ENCODE results near the gene GRN. TPM values are rescaled to one million over a fixed set of nuclear protein-coding genes. Genes with fewer than 3 reads are reported as not detected.

The GRN gene
- total RNA-seq, 1 experiment from 2014 or later = 206 TPM

DNA sequence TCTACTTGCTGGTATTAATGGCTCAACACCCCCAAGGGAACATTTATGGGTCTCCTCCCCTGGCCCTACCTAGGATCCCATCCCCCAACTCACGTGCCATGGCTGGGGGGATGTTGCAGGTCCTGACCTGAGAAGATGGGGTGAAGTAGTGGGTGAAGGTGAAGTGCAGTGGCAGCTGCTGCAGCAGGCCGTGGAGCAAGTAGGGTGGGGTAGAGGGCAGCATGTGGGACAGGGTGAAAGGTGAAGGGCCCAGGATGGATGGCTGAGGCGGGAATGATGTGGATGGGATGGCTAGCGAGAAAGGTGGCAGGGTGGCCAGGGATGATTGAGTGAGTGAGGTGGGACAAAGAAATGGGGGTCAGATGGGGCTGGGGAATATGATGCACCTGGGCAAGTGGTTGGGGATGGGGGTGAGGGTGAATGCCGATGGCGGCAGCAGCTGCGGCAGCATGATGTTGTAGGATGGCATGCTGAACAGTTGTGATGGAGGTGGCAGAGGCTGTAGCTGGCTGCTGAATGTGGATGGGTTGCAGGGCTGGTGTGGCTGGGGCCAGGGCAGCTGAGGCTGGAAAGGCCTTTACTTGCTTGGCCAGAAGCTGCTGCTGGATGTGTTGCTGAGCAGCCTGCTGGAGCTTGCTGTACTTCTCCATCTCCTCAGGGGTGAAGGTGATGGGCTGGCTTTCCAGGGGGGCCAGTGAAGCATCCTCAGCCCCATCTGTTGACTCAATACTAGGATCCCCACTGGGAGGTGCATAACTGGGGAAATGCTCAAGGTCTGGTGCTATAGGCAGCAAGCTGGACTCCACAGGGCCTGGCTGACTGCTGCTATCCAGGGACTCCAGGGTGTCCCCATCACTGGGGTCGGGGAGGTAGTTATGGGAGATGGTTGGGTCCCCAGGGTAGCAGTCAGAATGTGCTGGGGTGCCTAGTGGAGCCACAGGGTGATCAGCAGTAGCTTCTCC, 52.7 kb downstream of the GRN start:
- no peak overlapping the region for H3K4me2 ChIP-seq (ENCODE audit: low read length)
- CTCF ChIA-PET = interaction anchor here (0.8 kb wide), 1 partner anchor 126 kb away, joined by 4 read pairs; no protein-coding TSS in a partner anchor
- H3K9me2 ChIP-seq (ENCODE audit: insufficient read depth) = no peaks in the 10 kb centered on the region
- TF ChIP-seq CBX3 (IDR thresholded peaks at IDR 0.05; ENCODE audit: low read depth) = no peak
- TF ChIP-seq SIN3A (IDR thresholded peaks at IDR 0.05; ENCODE audit: low read depth) = no peak
- no peak for TF ChIP-seq ZNF274 (IDR thresholded peaks at IDR 0.05; ENCODE audit: low read depth, low read length)
- TF ChIP-seq TCF7L2 (IDR thresholded peaks at IDR 0.05; ENCODE audit: borderline replicate concordance, extremely low read depth, insufficient read depth, insufficient read length) = no peak
- no peak for TF ChIP-seq JUND (IDR thresholded peaks at IDR 0.05)
- TF ChIP-seq, protein P1, sequence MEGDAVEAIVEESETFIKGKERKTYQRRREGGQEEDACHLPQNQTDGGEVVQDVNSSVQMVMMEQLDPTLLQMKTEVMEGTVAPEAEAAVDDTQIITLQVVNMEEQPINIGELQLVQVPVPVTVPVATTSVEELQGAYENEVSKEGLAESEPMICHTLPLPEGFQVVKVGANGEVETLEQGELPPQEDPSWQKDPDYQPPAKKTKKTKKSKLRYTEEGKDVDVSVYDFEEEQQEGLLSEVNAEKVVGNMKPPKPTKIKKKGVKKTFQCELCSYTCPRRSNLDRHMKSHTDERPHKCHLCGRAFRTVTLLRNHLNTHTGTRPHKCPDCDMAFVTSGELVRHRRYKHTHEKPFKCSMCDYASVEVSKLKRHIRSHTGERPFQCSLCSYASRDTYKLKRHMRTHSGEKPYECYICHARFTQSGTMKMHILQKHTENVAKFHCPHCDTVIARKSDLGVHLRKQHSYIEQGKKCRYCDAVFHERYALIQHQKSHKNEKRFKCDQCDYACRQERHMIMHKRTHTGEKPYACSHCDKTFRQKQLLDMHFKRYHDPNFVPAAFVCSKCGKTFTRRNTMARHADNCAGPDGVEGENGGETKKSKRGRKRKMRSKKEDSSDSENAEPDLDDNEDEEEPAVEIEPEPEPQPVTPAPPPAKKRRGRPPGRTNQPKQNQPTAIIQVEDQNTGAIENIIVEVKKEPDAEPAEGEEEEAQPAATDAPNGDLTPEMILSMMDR (IDR thresholded peaks at IDR 0.05 in 2 of 3, conservative IDR thresholded peaks at IDR 0.05 in 1 of 3; ENCODE audit: borderline replicate concordance in 1 of 3, insufficient read depth in 1 of 3, low read depth in 2 of 3, low read length in 2 of 3) = no peak
- no peak for TF ChIP-seq ELF1 (IDR thresholded peaks at IDR 0.05; ENCODE audit: borderline replicate concordance, low read depth)
- TF ChIP-seq, protein P2, sequence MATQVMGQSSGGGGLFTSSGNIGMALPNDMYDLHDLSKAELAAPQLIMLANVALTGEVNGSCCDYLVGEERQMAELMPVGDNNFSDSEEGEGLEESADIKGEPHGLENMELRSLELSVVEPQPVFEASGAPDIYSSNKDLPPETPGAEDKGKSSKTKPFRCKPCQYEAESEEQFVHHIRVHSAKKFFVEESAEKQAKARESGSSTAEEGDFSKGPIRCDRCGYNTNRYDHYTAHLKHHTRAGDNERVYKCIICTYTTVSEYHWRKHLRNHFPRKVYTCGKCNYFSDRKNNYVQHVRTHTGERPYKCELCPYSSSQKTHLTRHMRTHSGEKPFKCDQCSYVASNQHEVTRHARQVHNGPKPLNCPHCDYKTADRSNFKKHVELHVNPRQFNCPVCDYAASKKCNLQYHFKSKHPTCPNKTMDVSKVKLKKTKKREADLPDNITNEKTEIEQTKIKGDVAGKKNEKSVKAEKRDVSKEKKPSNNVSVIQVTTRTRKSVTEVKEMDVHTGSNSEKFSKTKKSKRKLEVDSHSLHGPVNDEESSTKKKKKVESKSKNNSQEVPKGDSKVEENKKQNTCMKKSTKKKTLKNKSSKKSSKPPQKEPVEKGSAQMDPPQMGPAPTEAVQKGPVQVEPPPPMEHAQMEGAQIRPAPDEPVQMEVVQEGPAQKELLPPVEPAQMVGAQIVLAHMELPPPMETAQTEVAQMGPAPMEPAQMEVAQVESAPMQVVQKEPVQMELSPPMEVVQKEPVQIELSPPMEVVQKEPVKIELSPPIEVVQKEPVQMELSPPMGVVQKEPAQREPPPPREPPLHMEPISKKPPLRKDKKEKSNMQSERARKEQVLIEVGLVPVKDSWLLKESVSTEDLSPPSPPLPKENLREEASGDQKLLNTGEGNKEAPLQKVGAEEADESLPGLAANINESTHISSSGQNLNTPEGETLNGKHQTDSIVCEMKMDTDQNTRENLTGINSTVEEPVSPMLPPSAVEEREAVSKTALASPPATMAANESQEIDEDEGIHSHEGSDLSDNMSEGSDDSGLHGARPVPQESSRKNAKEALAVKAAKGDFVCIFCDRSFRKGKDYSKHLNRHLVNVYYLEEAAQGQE (IDR thresholded peaks at IDR 0.05; ENCODE audit: low read depth) = no peak
- no peak for TF ChIP-seq POLR2A (IDR thresholded peaks at IDR 0.05; ENCODE audit: borderline replicate concordance, extremely low read depth, insufficient read depth, insufficient read length)
- TF ChIP-seq POLR2AphosphoS5 (IDR thresholded peaks at IDR 0.05; ENCODE audit: low read depth, low read length) = no peak
- TF ChIP-seq SRF (IDR thresholded peaks at IDR 0.05; ENCODE audit: low read depth) = no peak
- no peak for TF ChIP-seq YY1 (IDR thresholded peaks at IDR 0.05; ENCODE audit: extremely low read depth, insufficient replicate concordance, low read depth, low read length)
- TF ChIP-seq EZH2 (IDR thresholded peaks at IDR 0.05) = no peak
- TF ChIP-seq EGR1 (IDR thresholded peaks at IDR 0.05; ENCODE audit: low read depth) = no peak
- no peak for TF ChIP-seq ATF3 (IDR thresholded peaks at IDR 0.05)
- TF ChIP-seq EZH2phosphoT487 (IDR thresholded peaks at IDR 0.05; ENCODE audit: borderline replicate concordance) = no peak
- no peak for TF ChIP-seq CEBPB (IDR thresholded peaks at IDR 0.05; ENCODE audit: low read depth)
- TF ChIP-seq, protein P3, sequence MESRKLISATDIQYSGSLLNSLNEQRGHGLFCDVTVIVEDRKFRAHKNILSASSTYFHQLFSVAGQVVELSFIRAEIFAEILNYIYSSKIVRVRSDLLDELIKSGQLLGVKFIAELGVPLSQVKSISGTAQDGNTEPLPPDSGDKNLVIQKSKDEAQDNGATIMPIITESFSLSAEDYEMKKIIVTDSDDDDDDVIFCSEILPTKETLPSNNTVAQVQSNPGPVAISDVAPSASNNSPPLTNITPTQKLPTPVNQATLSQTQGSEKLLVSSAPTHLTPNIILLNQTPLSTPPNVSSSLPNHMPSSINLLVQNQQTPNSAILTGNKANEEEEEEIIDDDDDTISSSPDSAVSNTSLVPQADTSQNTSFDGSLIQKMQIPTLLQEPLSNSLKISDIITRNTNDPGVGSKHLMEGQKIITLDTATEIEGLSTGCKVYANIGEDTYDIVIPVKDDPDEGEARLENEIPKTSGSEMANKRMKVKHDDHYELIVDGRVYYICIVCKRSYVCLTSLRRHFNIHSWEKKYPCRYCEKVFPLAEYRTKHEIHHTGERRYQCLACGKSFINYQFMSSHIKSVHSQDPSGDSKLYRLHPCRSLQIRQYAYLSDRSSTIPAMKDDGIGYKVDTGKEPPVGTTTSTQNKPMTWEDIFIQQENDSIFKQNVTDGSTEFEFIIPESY (IDR thresholded peaks at IDR 0.05; ENCODE audit: extremely low read depth, insufficient replicate concordance, low read length) = no peak

More for the DNA sequence above, 52.7 kb downstream of the GRN start:
- ChIA-PET POLR2A (no interaction called here), RAD21 (ENCODE audit: low non-redundant PET in 1 of 2, low total read pairs in 2 of 2, uncharacterized antibody in 2 of 2, unreplicated experiment in 2 of 2) (no interaction called here)
- Histone ChIP-seq H3K36me3 (ENCODE audit: control insufficient read depth in 1 of 2, insufficient read depth in 2 of 2, low read length in 2 of 2) (peaks cover 15 to 21% of the 10 kb centered on the region in 2 experiments; a peak in 3 of 4 replicates), H3K27me3 (ENCODE audit: insufficient read depth, low read length) (no peaks in the 10 kb centered on the region), H3K79me2 (ENCODE audit: insufficient read depth, low read length) (no peaks in the 10 kb centered on the region), H3K9ac (ENCODE audit: low read length) (no peak overlapping the region), H4K20me1 (ENCODE audit: insufficient read depth) (no peaks in the 10 kb centered on the region), H3K27ac (ENCODE audit: low read depth, low read length) (no peak overlapping the region), H3K4me3 (replicated peaks in 1 of 2; ENCODE audit: low read depth in 1 of 2, low read length in 2 of 2) (no peak overlapping the region), H3K9me3 (ENCODE audit: control insufficient read depth in 1 of 2, insufficient read depth in 1 of 2, low read depth in 1 of 2, low read length in 2 of 2) (no peaks in the 10 kb centered on the region), H3K4me1 (ENCODE audit: control insufficient read depth in 1 of 2, insufficient read depth in 2 of 2, low read length in 2 of 2) (no peaks in the 10 kb centered on the region), H2AFZ (ENCODE audit: low read depth, low read length, poor library complexity, severe bottlenecking) (no peak overlapping the region)
- ATAC-seq (no peak), DNase-seq (ENCODE audit: low read depth, low spot score) (no peak)
- BruUV-seq (replicated peaks) = no TSS peak
- intact Hi-C loops (cut with micrococcal nuclease) = no loop called here

Measured in HCT116 (cell line).